ENCODE data around the gene PIK3AP1. TPM values are rescaled to one million over a fixed set of nuclear protein-coding genes. Genes with fewer than 3 reads are reported as not detected.

PIK3AP1 gene
- total RNA-seq, 1 experiment from 2014 or later, result 4.3 TPM

DNA sequence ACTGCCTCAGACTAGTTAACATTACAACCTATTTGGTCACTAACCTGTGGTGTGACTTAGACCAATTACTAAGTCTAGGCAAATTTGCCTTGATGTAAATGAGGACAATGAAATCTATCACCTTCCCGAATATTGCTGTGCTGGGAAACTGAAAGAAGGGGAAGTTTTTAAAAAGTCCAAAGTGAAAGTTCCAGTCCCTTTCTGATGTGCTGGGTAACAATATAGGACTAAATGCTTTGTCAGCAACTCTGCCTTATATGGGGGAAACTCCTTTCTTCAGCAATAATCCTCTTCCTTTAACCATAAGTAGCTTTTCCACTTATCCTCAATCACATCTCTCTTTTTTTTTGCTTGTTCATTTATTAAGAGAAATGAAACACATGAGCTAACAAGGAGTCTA, 3.9 kb downstream of the PIK3AP1 start:
- CTCF ChIA-PET, result no interaction called here
- POLR2A ChIA-PET, result no interaction called here
- ATAC-seq (no peak), DNase-seq (ENCODE audit: low spot score) (no peak)
- 0 out of 2 replicates have a peak, but pooled peaks cover 3% of the 10 kb centered on the region for H3K36me3 Mint-ChIP-seq
- peaks cover 19% of the 10 kb centered on the region for H3K4me1 Mint-ChIP-seq
- no peak overlapping the region for H3K27ac Mint-ChIP-seq
- H3K27me3 Mint-ChIP-seq (ENCODE audit: low read depth), result peaks cover 9% of the 10 kb centered on the region
- H3K4me3 Mint-ChIP-seq, result no peak overlapping the region
- no peak for TF ChIP-seq KAT7 (CRISPR knock-in tag; IDR thresholded peaks at IDR 0.05; ENCODE audit: borderline replicate concordance)
- TF ChIP-seq SP1 (CRISPR knock-in tag; conservative IDR thresholded peaks at IDR 0.05), result no peak
- TF ChIP-seq, protein P1, sequence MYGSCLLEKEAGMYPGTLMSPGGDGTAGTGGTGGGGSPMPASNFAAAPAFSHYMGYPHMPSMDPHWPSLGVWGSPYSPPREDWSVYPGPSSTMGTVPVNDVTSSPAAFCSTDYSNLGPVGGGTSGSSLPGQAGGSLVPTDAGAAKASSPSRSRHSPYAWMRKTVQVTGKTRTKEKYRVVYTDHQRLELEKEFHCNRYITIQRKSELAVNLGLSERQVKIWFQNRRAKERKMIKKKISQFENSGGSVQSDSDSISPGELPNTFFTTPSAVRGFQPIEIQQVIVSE (CRISPR knock-in tag; IDR thresholded peaks at IDR 0.05; ENCODE audit: borderline replicate concordance), result no peak
- TF ChIP-seq FOXP1 (CRISPR knock-in tag; IDR thresholded peaks at IDR 0.05; ENCODE audit: borderline replicate concordance), result no peak
- TF ChIP-seq, protein P2, sequence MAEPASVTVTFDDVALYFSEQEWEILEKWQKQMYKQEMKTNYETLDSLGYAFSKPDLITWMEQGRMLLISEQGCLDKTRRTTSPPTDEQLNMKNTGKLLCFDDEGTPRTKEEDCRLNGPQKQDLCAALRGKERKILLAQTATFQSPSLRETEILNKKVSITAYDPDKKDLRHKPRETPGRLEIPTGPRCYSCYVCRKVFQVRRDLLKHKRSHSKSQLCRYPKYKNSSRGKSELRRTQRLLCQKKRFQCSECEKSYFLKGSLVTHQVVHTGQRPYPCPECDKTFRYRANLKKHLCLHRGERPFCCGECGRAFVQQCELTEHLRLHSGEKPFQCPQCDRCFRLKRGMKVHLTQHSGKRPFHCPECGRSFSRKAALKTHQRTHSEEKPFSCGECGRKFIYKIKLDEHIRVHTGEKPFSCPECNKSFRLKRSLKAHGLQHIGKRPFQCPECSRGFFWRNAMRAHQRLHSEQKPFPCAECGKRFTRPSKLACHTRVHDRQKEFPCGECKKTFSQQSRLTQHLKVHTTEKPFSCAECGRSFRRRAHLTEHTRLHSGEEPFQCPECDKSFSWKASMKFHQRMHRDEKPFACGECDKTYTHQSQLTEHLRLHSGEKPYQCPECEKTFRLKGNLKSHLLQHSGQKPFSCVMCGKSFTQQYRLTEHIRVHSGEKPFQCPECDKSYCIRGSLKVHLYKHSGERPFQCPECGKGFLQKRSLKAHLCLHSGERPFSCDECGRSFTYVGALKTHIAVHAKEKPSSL (CRISPR knock-in tag; conservative IDR thresholded peaks at IDR 0.05), result no peak
- H3K9me3 Mint-ChIP-seq, result 0 out of 2 replicates have a peak, but pooled peaks cover 4% of the 10 kb centered on the region

DNA sequence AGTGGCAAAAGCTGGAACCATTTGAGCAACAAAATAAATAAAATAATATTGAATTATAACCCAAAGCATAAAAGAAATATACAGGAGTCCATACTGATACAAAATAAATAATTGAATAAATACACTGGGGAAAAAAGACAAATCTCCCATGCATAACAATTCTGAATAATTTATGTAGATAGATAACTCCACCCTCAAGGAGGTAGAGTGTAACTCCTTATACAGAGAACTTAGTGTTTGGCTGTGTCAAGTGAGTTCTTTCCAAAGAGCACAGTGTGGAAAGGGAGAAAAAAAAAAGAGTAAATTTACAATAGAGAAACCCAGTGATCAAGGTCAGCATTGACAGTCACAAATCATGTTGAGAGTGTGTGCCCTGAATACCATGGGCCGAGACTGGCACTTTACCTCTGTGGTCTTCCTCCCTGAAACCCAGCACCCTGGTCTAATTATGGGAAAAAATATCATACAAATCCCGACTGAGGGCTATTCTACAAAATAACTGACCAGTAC, 5.5 kb downstream of the PIK3AP1 start:
- CTCF ChIA-PET, result no interaction called here

More for the DNA sequence above, 5.5 kb downstream of the PIK3AP1 start:
- DNase-seq (ENCODE audit: low spot score), result no peak
- TF ChIP-seq ELF4 (CRISPR knock-in tag; IDR thresholded peaks at IDR 0.05; ENCODE audit: low read depth) (no peak), TCF7 (CRISPR knock-in tag; IDR thresholded peaks at IDR 0.05; ENCODE audit: low read depth) (no peak), SOX15 (CRISPR knock-in tag; IDR thresholded peaks at IDR 0.05) (no peak), NR3C1 (CRISPR knock-in tag; conservative IDR thresholded peaks at IDR 0.05; ENCODE audit: low read depth) (no peak), ZNF138 (CRISPR knock-in tag; conservative IDR thresholded peaks at IDR 0.05) (no peak), KAT7 (CRISPR knock-in tag; IDR thresholded peaks at IDR 0.05; ENCODE audit: borderline replicate concordance) (no peak), GABPB1 (CRISPR knock-in tag; IDR thresholded peaks at IDR 0.05) (no peak), RELA (CRISPR knock-in tag; IDR thresholded peaks at IDR 0.05; ENCODE audit: borderline replicate concordance) (no peak), HMGA2 (CRISPR knock-in tag; IDR thresholded peaks at IDR 0.05) (no peak), NR1H2 (CRISPR knock-in tag; IDR thresholded peaks at IDR 0.05) (no peak)
- TF ChIP-seq, protein P3, sequence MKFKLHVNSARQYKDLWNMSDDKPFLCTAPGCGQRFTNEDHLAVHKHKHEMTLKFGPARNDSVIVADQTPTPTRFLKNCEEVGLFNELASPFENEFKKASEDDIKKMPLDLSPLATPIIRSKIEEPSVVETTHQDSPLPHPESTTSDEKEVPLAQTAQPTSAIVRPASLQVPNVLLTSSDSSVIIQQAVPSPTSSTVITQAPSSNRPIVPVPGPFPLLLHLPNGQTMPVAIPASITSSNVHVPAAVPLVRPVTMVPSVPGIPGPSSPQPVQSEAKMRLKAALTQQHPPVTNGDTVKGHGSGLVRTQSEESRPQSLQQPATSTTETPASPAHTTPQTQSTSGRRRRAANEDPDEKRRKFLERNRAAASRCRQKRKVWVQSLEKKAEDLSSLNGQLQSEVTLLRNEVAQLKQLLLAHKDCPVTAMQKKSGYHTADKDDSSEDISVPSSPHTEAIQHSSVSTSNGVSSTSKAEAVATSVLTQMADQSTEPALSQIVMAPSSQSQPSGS (CRISPR knock-in tag; IDR thresholded peaks at IDR 0.05; ENCODE audit: borderline replicate concordance, low read depth), result no peak
- TF ChIP-seq, protein P4, sequence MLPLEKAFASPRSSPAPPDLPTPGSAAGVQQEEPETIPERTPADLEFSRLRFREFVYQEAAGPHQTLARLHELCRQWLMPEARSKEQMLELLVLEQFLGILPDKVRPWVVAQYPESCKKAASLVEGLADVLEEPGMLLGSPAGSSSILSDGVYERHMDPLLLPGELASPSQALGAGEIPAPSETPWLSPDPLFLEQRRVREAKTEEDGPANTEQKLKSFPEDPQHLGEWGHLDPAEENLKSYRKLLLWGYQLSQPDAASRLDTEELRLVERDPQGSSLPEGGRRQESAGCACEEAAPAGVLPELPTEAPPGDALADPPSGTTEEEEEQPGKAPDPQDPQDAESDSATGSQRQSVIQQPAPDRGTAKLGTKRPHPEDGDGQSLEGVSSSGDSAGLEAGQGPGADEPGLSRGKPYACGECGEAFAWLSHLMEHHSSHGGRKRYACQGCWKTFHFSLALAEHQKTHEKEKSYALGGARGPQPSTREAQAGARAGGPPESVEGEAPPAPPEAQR (CRISPR knock-in tag; IDR thresholded peaks at IDR 0.05), result no peak
- TF ChIP-seq, protein P5, sequence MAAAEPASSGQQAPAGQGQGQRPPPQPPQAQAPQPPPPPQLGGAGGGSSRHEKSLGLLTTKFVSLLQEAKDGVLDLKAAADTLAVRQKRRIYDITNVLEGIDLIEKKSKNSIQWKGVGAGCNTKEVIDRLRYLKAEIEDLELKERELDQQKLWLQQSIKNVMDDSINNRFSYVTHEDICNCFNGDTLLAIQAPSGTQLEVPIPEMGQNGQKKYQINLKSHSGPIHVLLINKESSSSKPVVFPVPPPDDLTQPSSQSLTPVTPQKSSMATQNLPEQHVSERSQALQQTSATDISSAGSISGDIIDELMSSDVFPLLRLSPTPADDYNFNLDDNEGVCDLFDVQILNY (CRISPR knock-in tag; IDR thresholded peaks at IDR 0.05), result no peak
- TF ChIP-seq, protein P6, sequence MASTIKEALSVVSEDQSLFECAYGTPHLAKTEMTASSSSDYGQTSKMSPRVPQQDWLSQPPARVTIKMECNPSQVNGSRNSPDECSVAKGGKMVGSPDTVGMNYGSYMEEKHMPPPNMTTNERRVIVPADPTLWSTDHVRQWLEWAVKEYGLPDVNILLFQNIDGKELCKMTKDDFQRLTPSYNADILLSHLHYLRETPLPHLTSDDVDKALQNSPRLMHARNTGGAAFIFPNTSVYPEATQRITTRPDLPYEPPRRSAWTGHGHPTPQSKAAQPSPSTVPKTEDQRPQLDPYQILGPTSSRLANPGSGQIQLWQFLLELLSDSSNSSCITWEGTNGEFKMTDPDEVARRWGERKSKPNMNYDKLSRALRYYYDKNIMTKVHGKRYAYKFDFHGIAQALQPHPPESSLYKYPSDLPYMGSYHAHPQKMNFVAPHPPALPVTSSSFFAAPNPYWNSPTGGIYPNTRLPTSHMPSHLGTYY (CRISPR knock-in tag; IDR thresholded peaks at IDR 0.05), result no peak
- TF ChIP-seq, protein P7, sequence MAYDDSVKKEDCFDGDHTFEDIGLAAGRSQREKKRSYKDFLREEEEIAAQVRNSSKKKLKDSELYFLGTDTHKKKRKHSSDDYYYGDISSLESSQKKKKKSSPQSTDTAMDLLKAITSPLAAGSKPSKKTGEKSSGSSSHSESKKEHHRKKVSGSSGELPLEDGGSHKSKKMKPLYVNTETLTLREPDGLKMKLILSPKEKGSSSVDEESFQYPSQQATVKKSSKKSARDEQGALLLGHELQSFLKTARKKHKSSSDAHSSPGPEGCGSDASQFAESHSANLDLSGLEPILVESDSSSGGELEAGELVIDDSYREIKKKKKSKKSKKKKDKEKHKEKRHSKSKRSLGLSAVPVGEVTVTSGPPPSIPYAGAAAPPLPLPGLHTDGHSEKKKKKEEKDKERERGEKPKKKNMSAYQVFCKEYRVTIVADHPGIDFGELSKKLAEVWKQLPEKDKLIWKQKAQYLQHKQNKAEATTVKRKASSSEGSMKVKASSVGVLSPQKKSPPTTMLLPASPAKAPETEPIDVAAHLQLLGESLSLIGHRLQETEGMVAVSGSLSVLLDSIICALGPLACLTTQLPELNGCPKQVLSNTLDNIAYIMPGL (CRISPR knock-in tag; IDR thresholded peaks at IDR 0.05), result no peak
- TF ChIP-seq, protein P8, sequence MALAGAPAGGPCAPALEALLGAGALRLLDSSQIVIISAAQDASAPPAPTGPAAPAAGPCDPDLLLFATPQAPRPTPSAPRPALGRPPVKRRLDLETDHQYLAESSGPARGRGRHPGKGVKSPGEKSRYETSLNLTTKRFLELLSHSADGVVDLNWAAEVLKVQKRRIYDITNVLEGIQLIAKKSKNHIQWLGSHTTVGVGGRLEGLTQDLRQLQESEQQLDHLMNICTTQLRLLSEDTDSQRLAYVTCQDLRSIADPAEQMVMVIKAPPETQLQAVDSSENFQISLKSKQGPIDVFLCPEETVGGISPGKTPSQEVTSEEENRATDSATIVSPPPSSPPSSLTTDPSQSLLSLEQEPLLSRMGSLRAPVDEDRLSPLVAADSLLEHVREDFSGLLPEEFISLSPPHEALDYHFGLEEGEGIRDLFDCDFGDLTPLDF (CRISPR knock-in tag; IDR thresholded peaks at IDR 0.05), result no peak
- TF ChIP-seq, protein P9, sequence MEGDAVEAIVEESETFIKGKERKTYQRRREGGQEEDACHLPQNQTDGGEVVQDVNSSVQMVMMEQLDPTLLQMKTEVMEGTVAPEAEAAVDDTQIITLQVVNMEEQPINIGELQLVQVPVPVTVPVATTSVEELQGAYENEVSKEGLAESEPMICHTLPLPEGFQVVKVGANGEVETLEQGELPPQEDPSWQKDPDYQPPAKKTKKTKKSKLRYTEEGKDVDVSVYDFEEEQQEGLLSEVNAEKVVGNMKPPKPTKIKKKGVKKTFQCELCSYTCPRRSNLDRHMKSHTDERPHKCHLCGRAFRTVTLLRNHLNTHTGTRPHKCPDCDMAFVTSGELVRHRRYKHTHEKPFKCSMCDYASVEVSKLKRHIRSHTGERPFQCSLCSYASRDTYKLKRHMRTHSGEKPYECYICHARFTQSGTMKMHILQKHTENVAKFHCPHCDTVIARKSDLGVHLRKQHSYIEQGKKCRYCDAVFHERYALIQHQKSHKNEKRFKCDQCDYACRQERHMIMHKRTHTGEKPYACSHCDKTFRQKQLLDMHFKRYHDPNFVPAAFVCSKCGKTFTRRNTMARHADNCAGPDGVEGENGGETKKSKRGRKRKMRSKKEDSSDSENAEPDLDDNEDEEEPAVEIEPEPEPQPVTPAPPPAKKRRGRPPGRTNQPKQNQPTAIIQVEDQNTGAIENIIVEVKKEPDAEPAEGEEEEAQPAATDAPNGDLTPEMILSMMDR (IDR thresholded peaks at IDR 0.05), result no peak
- Mint-ChIP-seq H3K27me3 (ENCODE audit: low read depth) (peaks cover 9% of the 10 kb centered on the region), H3K36me3 (0 out of 2 replicates have a peak, but pooled peaks cover 3% of the 10 kb centered on the region), H3K4me1 (peaks cover 11% of the 10 kb centered on the region), H3K9me3 (0 out of 2 replicates have a peak, but pooled peaks cover 4% of the 10 kb centered on the region), H3K27ac (no peak overlapping the region), H3K4me3 (no peak overlapping the region)
- no peak for ATAC-seq
- POLR2A ChIA-PET, result no interaction called here
